HT1080 (cell line): Measurements from ENCODE around the gene HOXD10. TPM values are rescaled to one million over a fixed set of nuclear protein-coding genes. Genes with fewer than 3 reads are reported as not detected.

Source experiments
- DNase-seq: peaks from one replicate; pipeline ENCODE4 v3.0.0-alpha.2; 2015; ENCODE audit warnings: low read depth
- total RNA-seq: library from RNA; depleted of rRNA; stranded (reverse); fragments of >200 nt; shearing (Covaris generic); gene quantifications from 2 replicates; pipeline ENCODE4 v1.2.3, GENCODE V29; 2014

The HOXD10 gene
- total RNA-seq, 1 experiment from 2014 or later: 8.6 TPM

- no peak for DNase-seq
Observed at GRCh38 chr2:176121190-176122051, 4.8 kb downstream of the HOXD10 start.

GRCh38 chr2:176122052-176122682 is 5.6 kb downstream of the HOXD10 start:
- DNase-seq: no peak

- DNase-seq: no peak
Observed at GRCh38 chr2:176122683-176123410, 6.3 kb downstream of the HOXD10 start, which contains the start of gene HOXD9. Gene HOXD9 (plus strand): TSS chr2:176122719. CDS start chr2:176122769, 50 bp downstream.

- no peak for DNase-seq
Observed at GRCh38 chr2:176123411-176124109, 7.0 kb downstream of the HOXD10 start.

GRCh38 chr2:176124110-176124946 is 7.8 kb downstream of the HOXD10 start:
- DNase-seq: no peak

DNA sequence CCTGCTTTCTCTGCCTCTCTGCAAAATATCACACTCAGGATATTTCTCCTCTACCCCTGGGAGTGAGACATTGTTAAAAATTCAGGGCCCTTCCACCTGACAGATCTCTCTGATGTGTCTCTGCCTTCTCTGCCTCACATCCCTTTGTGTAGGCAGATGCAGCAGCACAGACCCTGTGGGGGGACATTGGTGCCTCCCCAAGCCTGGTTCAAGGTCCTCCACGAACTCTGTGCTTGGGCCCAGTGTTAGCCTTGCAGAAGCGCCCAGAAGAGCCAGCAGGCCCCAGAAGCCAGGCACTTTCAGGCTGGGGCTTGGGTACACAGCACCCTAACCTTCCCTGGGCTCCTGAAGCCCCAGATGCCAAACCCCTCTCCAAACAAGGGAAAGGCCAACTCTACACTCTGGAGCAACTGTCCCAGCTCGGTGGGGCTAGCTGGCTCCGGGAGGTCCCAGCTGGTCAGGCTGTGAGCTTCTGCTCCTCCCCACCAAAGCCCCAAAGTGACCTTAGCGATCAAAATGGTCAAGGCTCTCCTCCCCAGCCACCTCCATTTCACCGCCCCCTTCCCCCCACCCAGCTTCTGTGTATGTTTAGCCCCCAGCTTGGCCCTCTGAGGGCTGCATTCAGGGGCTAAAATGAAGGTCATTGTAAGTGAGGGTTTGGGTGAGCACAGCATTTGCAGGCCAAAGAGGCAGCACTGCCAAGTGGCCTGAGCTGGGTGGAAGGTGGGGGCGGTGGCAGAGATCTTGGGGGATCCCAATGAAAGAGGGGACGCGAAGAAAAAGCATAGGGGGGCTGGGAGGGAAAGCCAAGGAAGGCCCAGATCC is 8.6 kb downstream of the HOXD10 start:
- no peak for DNase-seq

GRCh38 chr2:176125772-176126054 is 9.1 kb downstream of the HOXD10 start:
- no peak for DNase-seq

- DNase-seq: peak; percentile 37
Observed at GRCh38 chr2:176126929-176127773, 10.6 kb downstream of the HOXD10 start.

GRCh38 chr2:176127774-176128072 is 11.1 kb downstream of the HOXD10 start:
- DNase-seq: no peak

DNA sequence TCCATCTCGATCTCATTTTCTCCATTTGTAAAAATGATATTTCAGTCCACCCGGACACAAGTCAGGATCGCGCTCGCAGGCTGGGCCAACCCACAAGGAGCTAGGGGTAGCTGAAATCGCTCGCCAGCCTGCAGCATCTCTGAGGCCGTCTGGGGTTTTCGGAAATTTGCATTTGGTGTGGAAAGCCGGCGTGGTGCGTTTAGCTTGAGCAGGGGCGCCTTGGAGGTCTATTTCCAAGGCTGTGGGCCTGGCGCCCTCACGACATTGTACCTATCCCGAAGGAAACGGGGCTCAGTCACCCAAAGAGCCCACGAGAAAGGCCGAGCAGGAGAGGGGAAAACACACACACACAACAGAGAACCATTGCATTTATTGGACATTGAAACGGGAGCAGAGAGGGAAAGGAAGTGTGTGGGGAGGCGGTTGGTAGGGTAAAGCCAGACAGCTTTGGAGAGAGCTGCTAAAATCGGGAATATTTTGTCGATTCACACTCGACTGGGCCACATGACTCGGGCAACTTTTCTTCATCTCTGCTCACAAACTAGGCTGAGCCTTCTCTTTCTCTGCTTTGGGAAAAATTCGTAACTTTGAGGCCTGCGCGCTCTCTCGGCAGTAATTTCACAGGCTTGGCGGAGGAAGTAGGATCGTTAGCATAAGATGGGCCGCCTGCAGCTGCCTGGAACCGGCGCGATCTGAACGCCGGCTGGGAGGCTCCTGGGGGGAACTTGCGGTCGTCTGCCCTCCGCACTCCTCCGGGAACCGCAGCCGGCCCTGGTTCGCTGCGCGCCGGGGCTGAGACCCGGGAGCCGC is 11.8 kb downstream of the HOXD10 start:
- no peak for DNase-seq

DNA sequence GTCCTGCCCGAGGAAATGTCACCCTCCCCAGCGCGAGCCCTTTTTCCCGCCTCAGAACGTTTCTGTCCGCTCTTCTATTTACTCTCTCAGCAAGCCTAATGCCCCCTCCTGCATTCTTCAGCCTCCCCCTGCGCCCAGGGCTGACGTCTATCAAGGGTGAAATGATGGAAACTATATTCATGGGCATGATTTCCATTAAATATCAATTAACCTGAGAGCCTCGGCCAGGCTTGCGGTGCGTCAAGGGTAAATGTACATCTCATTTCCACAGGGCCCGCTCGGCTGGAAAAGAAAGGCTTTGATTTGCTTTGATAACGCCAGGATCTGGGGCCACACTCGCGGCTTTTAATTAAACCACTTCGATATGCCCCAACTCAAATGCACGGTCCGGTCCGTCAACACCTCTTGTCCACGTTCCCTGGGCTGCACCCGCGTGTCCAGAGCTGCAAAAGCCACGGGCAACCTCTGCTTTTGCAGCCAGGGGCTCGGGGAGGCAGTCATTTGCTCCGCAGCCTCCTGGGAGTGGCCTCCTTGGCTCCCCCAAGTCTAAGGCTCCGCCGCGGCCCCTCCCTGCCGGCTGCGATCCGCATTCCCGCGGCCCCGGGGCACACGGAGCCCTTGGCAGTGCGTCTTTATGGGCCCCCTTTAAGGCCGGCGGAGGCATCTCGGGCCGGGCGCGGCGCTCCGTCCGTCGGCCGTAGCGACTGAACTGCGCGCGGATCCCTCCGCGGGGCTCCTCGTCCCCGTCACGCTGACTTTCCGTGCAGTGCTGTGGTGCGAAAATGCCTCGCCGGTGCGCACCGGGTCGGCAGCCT is 12.6 kb downstream of the HOXD10 start, which contains the start of gene HOXD8:
TSS of gene HOXD8 (plus strand) at position 724 of the 815 bp plus-strand sequence. CDS start 662 bp downstream, outside the sequence.
- DNase-seq: peak; percentile 61

DNA sequence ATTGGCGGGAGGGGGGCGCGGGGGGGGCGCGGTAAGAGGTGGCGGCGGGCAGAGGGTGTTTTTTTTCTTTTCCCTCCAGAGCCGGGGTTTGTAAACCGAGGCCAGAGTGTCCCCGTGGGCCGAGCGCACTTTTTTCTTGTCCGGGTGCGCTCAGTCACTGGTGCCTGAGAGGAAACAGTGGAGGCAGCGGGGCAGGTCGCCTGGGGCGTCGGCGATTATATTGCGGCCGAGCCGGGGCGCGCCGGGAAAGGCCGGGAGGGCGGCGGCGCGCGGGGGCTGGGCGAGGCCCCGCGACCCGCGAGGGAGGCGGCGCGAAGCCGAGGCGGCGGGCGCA is 13.2 kb downstream of the HOXD10 start:
- DNase-seq: no peak

GRCh38 chr2:176130147-176130956 is 13.8 kb downstream of the HOXD10 start:
- DNase-seq: peak; percentile 42

DNA sequence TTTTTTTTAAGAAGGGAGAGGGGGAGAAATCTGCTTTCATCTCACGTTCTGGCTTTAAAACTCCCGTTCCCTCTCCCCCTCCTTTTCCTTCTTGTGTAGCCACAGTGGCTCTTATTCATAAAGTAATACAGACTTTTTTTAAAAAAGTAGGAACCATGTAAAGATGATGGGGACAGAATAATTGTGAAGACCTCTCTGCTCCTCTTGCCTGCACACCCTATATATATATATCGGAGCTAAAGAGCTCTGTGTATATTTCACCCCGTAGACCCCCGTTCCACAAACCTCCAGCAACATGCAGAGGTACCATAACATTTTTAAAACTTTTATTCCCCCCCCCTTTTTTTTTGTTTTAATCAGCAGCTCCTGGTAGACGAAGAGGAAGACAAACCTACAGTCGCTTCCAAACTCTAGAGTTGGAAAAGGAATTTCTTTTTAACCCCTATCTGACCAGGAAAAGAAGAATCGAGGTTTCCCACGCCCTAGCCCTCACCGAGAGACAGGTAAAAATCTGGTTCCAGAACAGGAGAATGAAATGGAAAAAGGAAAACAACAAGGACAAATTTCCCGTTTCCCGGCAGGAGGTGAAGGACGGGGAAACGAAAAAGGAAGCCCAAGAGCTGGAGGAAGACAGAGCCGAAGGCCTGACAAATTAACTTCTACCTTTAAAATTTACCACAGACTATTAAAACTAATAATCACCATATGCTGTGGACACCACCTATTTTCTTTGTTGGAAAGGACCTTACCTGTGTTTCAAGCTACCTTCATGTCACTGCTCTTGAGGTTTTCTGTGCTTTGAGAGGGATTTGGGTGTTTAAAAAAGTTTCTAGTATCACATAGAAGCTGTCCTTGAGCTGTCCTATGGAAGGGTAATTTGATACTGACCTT is 14.6 kb downstream of the HOXD10 start:
- DNase-seq: no peak

- DNase-seq: no peak
Observed at GRCh38 chr2:176131848-176132158, 15.2 kb downstream of the HOXD10 start.
